VCaP (cell line): ENCODE results near the gene MTA2.
A peak's percentile ranks its signal among the peaks of the same experiment; 100 is the strongest.

Experiments used
- H3K27ac ChIP-seq: fragments of 450-650 bp; 2 replicates; pipeline ENCODE4 v1.5.1; 2017
- CTCF ChIP-seq: fragments of 450-650 bp; conservative IDR thresholded peaks from 2 replicates; pipeline ENCODE4 v1.5.1; 2017; ENCODE audit warnings: mild to moderate bottlenecking, moderate library complexity

Gene MTA2

DNA sequence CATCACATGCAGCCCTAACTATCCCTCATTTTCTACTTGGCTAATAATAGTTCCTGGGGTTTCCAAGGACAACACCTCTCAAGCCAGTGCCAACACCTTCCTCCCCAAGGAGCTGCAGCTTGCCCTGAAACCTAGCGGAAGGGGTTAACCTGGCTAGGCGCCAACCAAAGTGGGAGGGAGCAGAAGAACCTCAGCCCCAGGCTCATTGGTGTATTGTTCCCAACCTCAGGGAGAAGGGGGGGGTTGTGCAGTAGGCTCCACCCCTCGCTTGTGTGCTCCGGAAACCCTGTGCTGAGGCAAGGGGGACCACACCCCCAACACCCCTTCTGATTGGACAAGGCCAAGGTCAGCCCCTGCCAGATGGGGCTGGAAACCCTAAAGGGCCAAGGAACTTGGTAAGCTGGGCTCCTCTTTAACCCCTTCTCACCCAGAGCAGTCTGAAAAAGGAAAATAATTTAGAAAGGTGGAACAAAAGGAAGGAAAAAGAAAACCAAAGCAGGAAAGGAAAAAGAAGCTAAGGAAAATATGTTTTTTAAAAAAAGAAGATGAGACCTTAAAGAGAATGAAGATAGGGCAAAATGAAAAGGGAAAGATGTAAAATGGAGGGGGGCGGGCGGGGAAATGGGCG, 2.5 kb downstream of the MTA2 start:
- TF ChIP-seq CTCF = no peak

DNA sequence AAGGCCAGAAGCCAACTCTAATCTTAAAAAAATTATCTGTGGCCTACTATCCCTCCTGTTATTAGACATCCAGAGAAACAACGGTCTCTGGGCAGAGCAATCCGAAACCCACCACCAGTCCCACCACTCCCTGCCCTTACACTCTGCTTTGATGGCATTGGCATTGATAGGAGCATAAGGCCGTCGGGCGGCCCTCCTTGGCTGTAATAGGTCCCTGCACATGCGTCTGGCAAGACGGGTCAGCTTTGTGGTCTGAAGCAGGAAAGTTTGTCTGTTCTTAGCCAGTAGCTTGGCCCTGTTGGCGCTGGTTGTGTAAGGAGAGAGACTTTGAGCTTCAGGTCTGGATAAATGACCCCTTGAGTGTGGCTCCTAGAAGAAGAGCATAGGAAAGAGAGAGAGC, 6.5 kb downstream of the MTA2 start:
- TF ChIP-seq CTCF = no peak
- no peak overlapping the region for H3K27ac ChIP-seq

More for the DNA sequence above, 2.5 kb downstream of the MTA2 start:
- peak overlapping the region; percentile 99 for H3K27ac ChIP-seq

GRCh38 chr11:62593434-62594044, 8.1 kb downstream of the MTA2 start:
- peak overlapping the region; percentile 96 for H3K27ac ChIP-seq
- TF ChIP-seq CTCF = peak; percentile 75

DNA sequence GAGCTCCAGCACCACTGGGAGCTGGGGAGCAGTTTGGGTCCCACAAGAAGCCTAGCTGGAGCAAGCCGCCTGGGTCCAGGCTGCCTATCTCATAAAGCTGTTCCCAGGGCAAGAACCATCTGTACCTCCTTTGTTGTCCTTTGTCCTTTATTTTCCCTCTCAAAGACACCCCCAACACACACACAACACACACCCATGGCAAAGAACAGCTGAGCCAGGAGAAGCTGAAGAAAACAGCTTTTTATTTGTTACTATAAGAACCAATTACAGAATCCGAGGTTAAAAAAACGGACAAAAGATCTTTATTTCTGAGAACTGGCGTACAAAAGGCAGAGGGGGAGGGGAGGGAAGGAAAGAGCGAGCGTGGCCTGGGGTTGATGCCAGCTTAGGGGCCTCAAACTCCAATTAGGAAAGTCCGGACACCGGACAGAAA, 8.7 kb downstream of the MTA2 start:
- no peak for TF ChIP-seq CTCF
- peak overlapping the region; percentile 96 for H3K27ac ChIP-seq

- TF ChIP-seq CTCF = no peak
Observed at GRCh38 chr11:62592146-62592815, 9.4 kb downstream of the MTA2 start.

DNA sequence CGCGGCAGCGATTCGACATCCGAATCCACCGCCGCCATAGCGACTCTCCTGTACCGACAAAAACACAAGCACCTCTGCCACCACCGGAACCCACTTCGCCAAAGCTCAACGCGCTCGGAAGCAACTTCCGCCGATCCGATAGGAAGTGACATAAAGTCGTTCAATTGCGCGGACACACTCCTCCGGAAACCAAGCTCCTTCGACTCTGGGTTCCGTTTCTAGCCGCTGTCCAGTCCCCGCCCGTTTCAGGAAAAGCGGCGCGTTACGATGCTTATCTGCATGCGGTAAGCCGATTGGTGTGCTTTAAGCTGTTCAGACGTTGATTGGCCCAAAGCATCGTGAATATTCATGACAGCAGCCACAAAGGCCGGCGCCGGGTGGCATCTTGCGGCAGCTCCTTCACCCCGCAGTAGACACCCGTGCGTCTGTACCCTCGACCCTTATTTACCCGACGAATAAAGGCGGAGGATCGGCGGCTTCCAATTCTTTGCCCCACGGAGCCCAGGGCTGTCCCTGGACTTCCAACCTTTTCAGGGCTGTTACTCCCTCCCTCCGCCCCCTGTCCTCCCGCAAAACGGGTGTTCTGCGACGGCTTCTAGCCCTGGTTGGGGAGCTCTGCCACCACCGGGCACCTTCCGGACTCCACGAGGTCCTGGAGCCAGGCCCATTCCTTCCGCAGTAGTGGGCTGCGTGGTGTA, 10.1 kb downstream of the MTA2 start, which contains the start of gene TUT1:
Gene TUT1, minus strand, starts transcription at position 76 of the 698 bp plus-strand sequence. Its CDS starts 38 bp downstream, at position 38.
- peak within 1 kb of the TSS; percentile 96 for H3K27ac ChIP-seq
- 0 out of 2 replicates have a peak, but pooled peaks have one; percentile 6 for TF ChIP-seq CTCF

More at GRCh38 chr11:62592146-62592815, 9.4 kb downstream of the MTA2 start:
- H3K27ac ChIP-seq = peak overlapping the region; percentile 96
